Endothelial cell (in vitro differentiated cells): ENCODE results near the gene OR2V1. TPM values are rescaled to one million over a fixed set of nuclear protein-coding genes. Genes with fewer than 3 reads are reported as not detected.

ENCODE experiments used
- DNase-seq: peaks from one replicate; pipeline ENCODE4 v3.0.0; 2021; ENCODE audit warnings: low spot score
- H3K27ac Mint-ChIP-seq: one replicate; pipeline ENCODE4 v1.8.0; 2021; ENCODE audit warnings: mixed read lengths, inconsistent platforms; ENCODE audit not compliant: unreplicated experiment
- H3K27me3 Mint-ChIP-seq: one replicate; pipeline ENCODE4 v1.8.0; 2021; ENCODE audit warnings: mild to moderate bottlenecking, moderate library complexity, mixed read lengths, inconsistent platforms; ENCODE audit not compliant: unreplicated experiment
- H3K36me3 Mint-ChIP-seq: one replicate; pipeline ENCODE4 v1.8.0; 2021; ENCODE audit warnings: mild to moderate bottlenecking, low read depth, mixed read lengths, inconsistent platforms; ENCODE audit not compliant: unreplicated experiment
- H3K4me1 Mint-ChIP-seq: one replicate; pipeline ENCODE4 v1.8.0; 2021; ENCODE audit warnings: mild to moderate bottlenecking, mixed read lengths, inconsistent platforms; ENCODE audit not compliant: unreplicated experiment
- H3K4me3 Mint-ChIP-seq: one replicate; pipeline ENCODE4 v1.8.0; 2021; ENCODE audit warnings: mild to moderate bottlenecking, mixed read lengths, inconsistent platforms; ENCODE audit not compliant: unreplicated experiment
- H3K9me3 Mint-ChIP-seq: one replicate; pipeline ENCODE4 v1.8.0; 2021; ENCODE audit warnings: mixed read lengths, inconsistent platforms; ENCODE audit not compliant: unreplicated experiment
- total RNA-seq: library from RNA; stranded (reverse); fragmentation: NEBNext Ultra II Directional; extraction: Animal tissue kit (Norgen Biotek cat#: 25700); gene quantifications from one replicate; pipeline ENCODE4 v1.2.1, GENCODE V29; 2021; ENCODE audit not compliant: unreplicated experiment
- TF ChIP-seq, protein P1 (sequence below): fragments of 200-600 bp; sonication (generic); IDR thresholded peaks from one replicate; pipeline ENCODE4 v1.5.0; 2021; ENCODE audit warnings: antibody characterized with exemption; ENCODE audit not compliant: unreplicated experiment

Gene OR2V1
- total RNA-seq, 1 donor from 2014 or later, result not detected

DNA sequence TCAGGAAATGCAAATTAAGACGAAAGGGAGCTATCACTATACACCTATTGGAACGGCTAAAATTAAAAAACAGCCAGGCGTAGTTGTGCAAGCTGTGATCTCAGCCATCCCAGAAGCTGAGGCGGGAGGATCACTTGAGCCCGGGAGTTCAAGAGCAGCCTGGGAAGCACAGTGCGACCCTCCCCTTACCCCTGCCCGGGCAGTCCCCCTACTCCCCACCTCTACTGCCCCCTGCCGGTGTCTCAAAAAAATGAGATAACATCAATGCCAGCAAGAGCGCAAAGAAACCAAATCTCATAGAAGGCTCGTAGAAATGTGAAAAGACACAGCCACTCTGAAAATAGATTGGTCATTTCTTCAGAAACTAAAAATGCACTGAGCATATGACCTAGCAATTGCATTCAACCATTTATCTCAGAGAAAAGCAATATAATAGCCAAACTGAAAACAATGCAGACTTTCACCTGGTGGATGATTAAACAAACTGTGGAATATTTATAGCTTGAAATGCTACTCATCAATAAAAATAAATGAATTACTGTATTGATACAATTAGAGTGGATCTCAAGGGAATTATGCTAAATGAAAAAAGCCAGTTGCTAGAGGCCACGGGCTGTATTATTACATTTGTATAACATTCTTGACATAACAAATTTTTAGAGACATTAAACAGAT lies 37.0 kb upstream of the OR2V1 start:
- DNase-seq, result peak; percentile 81
- Mint-ChIP-seq H3K4me1 (peaks cover 32% of the 10 kb centered on the region), H3K9me3 (no peaks in the 10 kb centered on the region), H3K4me3 (peak overlapping the region; percentile 39), H3K27me3 (peaks cover 29% of the 10 kb centered on the region), H3K36me3 (peaks cover 4% of the 10 kb centered on the region), H3K27ac (no peak overlapping the region)
- TF ChIP-seq, protein P1, sequence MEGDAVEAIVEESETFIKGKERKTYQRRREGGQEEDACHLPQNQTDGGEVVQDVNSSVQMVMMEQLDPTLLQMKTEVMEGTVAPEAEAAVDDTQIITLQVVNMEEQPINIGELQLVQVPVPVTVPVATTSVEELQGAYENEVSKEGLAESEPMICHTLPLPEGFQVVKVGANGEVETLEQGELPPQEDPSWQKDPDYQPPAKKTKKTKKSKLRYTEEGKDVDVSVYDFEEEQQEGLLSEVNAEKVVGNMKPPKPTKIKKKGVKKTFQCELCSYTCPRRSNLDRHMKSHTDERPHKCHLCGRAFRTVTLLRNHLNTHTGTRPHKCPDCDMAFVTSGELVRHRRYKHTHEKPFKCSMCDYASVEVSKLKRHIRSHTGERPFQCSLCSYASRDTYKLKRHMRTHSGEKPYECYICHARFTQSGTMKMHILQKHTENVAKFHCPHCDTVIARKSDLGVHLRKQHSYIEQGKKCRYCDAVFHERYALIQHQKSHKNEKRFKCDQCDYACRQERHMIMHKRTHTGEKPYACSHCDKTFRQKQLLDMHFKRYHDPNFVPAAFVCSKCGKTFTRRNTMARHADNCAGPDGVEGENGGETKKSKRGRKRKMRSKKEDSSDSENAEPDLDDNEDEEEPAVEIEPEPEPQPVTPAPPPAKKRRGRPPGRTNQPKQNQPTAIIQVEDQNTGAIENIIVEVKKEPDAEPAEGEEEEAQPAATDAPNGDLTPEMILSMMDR, result peak; percentile 86

DNA sequence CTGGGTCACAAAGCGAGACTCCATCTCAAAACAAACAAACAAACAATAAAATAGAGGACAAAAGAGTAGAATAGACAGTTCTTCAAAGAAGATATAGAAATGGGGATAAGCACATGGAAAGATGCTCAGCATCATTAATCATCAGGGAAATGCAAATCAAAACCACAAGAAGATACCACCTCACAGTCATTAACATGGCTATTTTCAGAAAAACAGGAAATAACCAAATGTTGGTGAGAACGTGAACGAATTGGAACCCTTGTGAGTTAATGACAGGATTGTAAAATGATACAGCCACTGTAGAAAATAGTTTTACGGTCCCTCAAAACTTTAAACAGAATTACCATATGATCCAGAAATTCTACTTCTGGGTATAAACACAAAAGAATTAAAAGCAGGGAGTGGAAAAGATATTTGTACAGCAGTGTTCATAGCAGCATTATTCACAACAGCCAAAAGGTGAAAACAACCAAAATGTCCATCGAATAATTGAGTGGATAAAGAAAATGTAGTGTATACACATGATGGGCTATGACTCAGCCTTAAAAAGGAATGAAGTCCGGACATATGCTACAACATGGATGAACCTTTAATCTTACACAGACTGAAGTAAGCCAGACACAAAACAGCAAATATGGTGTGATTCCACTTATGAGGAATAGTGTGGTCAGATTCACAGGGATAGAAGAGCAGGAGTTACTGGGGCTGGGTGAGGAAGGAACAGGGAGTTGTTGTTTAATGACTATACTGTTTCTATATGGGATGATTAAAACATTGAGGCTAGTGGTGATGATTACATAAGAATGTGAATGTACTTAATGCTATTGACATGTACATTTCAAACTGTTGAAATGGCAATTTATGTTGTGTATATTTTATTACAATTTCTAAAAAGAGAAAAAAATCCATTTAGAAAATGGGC lies 36.1 kb upstream of the OR2V1 start:
- H3K27ac Mint-ChIP-seq, result no peak overlapping the region
- H3K36me3 Mint-ChIP-seq, result peaks cover 4% of the 10 kb centered on the region
- TF ChIP-seq, protein P1, result no peak
- H3K4me1 Mint-ChIP-seq, result peaks cover 28% of the 10 kb centered on the region
- no peak overlapping the region for H3K4me3 Mint-ChIP-seq
- H3K27me3 Mint-ChIP-seq, result peaks cover 28% of the 10 kb centered on the region
- no peaks in the 10 kb centered on the region for H3K9me3 Mint-ChIP-seq
- no peak for DNase-seq

DNA sequence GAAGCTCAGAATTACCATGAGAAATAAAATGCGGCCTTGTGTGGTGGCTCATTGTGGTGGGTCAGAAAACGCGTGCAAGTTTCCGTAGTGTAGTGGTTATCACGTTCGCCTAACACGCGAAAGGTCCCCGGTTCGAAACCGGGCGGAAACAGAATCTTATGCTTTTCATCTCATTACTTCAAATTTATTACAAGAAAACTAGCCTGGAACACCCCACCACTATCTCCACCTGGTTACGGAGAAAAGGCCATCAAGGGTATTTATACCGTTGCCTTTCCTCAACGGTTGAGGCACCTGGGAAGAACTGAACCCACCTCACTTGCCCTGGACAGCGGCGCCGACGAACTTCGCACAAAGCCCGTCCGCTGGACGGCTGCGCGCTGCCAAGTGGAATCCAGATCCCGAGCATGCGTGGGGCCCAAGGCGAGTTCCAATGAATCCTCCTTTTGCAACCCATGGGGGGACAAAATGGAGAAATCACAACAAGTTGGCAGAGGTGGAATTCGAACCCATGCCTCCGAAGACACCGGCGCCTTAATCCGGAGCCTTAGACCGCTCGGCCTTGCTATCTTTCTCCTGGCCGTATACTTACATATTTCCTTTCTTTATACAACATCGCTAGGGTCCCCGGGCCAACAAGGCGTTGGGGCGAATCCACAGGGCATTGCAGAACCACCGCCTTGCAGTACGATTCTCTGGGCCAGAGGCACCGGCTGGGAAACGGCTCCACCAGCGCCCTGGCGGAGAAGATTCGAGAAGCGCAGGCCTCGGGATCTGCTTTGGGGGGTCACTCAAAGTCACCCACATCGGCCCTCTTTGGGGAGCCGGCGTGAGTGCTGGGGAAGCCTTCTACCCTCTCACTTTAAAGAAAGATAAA lies 33.3 kb upstream of the OR2V1 start:
- H3K4me1 Mint-ChIP-seq, result peaks cover 18% of the 10 kb centered on the region
- peaks cover 4% of the 10 kb centered on the region for H3K36me3 Mint-ChIP-seq
- peak overlapping the region; percentile 26 for H3K27ac Mint-ChIP-seq
- TF ChIP-seq, protein P1, result no peak
- H3K27me3 Mint-ChIP-seq, result peaks cover 14% of the 10 kb centered on the region
- H3K9me3 Mint-ChIP-seq, result no peaks in the 10 kb centered on the region
- peak overlapping the region; percentile 87 for H3K4me3 Mint-ChIP-seq
- DNase-seq, result no peak

DNA sequence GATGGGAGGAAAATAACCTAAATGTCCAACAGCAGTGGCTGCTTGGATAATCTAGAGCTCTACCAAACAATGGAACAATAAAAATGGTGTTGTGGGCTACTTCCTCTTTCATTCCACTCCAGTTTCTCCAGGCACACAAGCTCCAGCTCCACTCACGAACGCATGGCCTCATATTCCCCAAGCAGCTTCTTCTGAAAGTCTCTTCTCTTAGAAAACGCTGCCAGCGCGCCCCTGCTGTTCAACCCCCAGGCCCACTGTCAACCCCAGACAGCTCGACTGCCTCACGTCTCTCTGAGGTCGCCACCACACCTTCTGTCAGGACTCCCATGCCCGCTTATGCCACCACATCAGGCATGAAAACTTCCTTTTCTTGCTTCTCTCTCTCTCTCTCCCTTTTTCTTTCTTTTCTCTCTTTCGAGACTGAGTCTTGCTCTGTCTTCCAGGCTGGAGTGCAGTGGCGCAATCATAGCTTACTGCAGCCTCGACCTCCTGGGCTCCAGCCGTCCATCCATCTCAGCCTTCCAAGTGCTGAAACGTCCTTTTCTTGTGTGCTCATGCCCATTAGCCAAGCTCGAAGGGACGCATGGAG lies 32.6 kb upstream of the OR2V1 start:
- no peaks in the 10 kb centered on the region for H3K36me3 Mint-ChIP-seq
- H3K9me3 Mint-ChIP-seq, result no peaks in the 10 kb centered on the region
- H3K4me3 Mint-ChIP-seq, result peak overlapping the region; percentile 87
- TF ChIP-seq, protein P1, result no peak
- H3K27ac Mint-ChIP-seq, result peak overlapping the region; percentile 26
- H3K27me3 Mint-ChIP-seq, result peaks cover 12% of the 10 kb centered on the region
- DNase-seq, result no peak
- peaks cover 14% of the 10 kb centered on the region for H3K4me1 Mint-ChIP-seq
